NCI-H1417 treated with DMSO at 0.1 percent for 48 hours (cell line): ENCODE measurements around the gene C8A.

Experiments used
- DNase-seq: peaks from one replicate; lab custom pipeline; 2025; lab: John Stamatoyannopoulos, UW

The C8A gene

DNA sequence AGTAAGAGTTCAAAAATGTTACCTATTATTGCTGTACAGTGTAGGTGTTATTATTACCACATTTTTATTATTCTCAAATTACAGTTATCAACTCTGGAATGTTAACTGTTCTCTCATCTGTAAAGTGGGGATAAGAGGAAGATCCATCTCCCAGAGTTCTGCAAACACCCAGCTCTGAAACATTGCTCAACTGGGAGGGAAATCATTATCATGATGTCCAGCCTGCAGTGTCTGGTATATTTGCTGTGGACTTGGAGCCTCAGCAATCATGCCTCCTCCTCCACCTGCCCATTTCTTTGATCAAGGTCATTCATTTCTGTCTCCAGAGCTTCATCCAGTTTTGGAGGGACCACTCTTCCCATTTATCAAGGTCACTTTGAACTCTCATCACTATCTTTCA is 39.4 kb downstream of the C8A start:
- no peak for DNase-seq

GRCh38 chr1:56897150-56898004 is 42.8 kb downstream of the C8A start:
- no peak for DNase-seq

DNA sequence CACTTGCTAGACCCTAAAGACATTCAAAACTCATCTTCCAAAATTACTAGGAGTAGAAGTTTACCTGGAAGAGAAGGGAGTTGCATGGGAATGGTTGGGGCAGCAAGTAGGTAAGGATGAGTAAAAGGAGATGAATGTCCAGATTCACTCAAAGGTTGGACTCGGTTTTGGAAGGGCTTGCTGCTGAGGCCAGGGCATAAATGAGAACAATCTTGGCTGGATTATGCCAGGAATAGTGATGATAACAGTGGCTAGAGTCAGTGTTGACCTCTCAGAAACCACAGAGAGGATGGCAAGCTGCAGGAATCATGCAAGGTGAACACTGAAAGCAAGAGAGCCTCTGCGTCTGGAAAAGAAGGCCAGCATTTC is 43.4 kb downstream of the C8A start:
- no peak for DNase-seq

DNA sequence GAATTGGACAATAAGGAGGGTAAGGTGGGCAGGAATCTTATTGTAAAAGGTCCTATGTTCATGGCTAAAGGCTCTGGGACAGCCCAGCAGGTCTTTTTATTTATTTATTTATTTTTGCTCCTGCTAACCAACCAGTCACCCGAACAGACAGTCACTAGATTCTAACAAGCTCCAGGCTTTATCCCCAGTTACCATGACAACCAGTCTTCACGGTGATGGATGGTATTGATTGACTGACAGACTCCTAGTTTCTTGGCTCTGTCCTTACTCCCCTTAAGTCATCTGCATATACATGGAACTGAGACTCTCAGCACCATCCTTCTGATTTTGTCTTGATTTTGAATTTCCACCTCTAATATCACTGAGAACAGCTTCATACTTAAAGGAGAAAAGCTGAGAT is 44.3 kb downstream of the C8A start:
- no peak for DNase-seq

- DNase-seq: no peak
Measured at GRCh38 chr1:56901716-56902115, 47.1 kb downstream of the C8A start.

- DNase-seq: no peak
Measured at GRCh38 chr1:56903778-56904177, 49.2 kb downstream of the C8A start.

- no peak for DNase-seq
Measured at GRCh38 chr1:56904663-56905397, 50.2 kb downstream of the C8A start.

- DNase-seq: no peak
Measured at GRCh38 chr1:56905667-56906066, 51.1 kb downstream of the C8A start.

DNA sequence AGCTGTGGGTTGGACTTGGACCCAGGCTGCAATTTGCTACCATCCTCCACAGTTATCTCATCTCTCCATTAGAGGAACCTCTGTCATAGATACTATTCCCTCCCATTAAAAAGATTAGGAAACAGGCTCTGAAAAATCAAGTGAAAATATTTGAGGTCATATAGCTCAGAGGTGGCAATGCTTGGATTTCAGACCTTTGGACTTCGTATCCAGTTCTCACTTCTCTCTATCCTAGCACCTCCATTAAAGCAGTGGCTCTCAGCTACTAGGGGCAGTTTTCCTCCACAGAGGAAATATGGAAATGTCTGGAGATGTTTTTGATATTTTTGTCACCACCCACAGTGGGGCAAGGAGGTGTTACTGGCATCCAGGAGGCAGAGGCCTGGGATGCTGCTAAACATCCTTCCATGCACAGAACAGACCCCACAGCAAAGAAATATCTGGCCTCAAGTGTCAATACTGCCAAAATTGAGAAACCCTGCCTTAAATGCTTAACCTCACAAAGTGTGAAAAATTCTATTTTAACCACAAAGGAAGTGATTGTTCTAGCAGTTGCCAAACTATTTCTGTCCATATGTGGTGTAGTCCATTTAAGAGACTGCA is 54.1 kb downstream of the C8A start:
- DNase-seq: no peak

- no peak for DNase-seq
Measured at GRCh38 chr1:56910441-56910985, 55.9 kb downstream of the C8A start.

- no peak for DNase-seq
Measured at GRCh38 chr1:56911098-56911938, 56.7 kb downstream of the C8A start.

DNA sequence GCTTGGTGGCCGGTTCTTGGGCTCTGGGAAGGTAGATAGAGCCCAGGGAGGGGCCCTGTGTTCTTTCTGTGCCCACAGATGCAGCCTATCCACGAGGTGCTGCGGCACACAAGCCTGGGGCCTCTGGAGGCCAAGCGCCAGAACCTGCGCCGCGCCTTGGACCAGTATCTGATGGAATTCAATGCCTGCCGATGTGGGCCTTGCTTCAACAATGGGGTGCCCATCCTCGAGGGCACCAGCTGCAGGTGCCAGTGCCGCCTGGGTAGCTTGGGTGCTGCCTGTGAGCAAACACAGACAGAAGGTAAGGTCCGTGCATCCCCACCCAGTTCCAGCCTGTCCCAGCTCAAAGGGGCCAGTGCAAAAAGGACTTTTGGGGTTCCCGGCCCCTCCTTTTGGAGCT is 57.7 kb downstream of the C8A start:
- DNase-seq: no peak

GRCh38 chr1:56915960-56916359 is 61.4 kb downstream of the C8A start:
- no peak for DNase-seq

DNA sequence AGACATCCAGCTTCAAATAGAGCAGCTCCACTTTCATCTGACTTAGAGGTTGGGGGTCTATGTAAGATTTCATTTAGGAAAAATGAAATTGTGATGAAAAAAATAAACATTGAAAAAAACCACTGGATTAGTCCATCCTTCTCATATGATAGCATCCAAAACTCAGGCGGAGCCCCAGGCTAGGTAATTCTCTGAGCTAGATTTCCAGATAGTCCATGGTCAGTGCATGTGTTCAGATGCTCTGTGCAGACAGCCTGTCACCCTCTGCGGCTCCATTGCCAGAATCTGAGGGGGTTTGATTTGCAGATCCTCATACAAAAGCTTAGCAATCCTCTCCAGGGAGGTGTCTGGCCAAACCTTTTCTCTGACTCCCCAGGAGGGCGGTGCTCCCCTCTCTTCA is 62.0 kb downstream of the C8A start:
- no peak for DNase-seq

DNA sequence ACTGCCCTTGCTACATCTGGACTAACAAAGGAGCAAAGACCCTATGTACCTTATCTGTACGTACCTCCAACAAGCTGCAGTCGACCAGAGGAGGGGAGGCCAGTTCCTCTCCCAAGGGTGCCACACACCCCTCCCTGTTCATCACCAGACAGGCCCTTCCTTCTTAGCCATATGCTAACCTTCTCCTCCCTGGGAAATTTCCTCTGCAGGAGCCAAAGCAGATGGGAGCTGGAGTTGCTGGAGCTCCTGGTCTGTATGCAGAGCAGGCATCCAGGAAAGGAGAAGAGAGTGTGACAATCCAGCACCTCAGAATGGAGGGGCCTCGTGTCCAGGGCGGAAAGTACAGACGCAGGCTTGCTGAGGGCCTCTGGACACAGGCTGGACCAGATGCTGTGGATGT is 62.8 kb downstream of the C8A start:
- no peak for DNase-seq

DNA sequence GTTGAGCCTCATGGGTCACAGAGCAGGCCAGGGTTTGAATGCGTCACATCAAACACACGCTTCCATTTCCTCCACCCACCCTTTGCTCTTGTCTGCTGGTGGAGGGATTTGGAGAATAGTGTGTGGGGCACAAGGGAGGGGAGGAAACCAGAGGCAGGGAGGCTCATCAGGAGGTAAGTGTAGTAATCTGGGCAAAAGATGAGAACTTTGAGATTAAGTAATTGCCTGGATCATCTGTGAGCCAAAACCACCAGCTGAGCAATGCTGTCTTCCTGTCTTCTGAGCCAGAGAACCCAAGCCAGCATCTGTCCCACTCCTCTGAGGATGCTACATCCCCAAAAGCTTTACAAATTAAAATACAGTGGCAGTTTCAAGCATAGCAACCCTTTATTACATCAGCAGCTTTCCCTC is 66.0 kb downstream of the C8A start:
- DNase-seq: no peak

- DNase-seq: no peak
Measured at GRCh38 chr1:56921479-56921878, 66.9 kb downstream of the C8A start.

DNA sequence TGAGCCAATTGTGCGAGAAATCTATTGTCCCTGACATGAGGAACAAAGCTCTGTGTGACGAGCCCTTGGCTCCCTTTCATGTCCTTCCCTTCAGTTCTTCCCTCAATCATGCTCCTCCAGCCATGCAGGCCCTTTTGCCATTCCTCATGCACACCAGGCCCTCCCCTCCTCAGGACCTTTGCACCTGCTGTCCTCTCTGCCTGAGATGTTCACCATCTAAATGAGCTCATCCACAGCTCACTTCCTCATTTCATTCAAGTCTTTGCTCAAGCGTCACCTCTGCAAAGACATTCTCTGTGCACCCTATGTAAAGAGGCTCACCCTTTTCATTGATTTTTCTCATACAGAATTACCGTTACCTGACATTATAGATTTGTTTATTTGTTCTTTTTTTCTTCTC is 67.5 kb downstream of the C8A start:
- no peak for DNase-seq

- no peak for DNase-seq
Measured at GRCh38 chr1:56922507-56922906, 67.9 kb downstream of the C8A start.

- DNase-seq: no peak
Measured at GRCh38 chr1:56923201-56923600, 68.6 kb downstream of the C8A start.

- no peak for DNase-seq
Measured at GRCh38 chr1:56924116-56924515, 69.5 kb downstream of the C8A start.

GRCh38 chr1:56925193-56925592 is 70.6 kb downstream of the C8A start:
- no peak for DNase-seq
